ENCODE data around the gene ABCC8. TPM values are rescaled to one million over a fixed set of nuclear protein-coding genes. Genes with fewer than 3 reads are reported as not detected.

The ABCC8 gene
- total and polyA plus RNA-seq, 2 experiments from 2014 or later = not detected

DNA sequence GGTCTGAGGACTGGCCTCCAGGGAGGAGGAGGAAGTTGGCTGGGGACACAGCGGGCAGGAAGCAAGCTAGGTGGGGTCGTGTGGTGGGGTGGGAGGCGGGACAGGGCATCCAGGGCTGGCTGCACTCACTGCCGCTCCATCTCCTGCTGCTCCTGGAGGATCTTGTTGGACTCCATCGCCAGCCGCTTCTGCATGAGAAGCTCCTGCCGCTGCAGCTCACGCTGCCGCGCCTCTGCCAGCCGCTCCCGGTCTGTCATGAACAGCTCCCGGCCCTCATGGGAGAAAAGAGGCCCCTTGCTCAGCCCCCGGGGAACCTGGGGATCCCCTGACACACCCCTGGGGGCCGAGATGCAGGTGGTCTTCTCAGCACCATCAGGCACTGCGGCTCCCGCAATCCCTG is 46.0 kb upstream of the ABCC8 start:
- Histone ChIP-seq H3K4me1 (ENCODE audit: insufficient read depth) (no peaks in the 10 kb centered on the region), H3K9me3 (ENCODE audit: low read depth) (no peaks in the 10 kb centered on the region), H3K27me3 (replicated peaks; ENCODE audit: insufficient read depth) (peaks cover 6% of the 10 kb centered on the region), H3K4me3 (no peak overlapping the region), H3F3A (ENCODE audit: insufficient read depth) (no peaks in the 10 kb centered on the region), H3K36me3 (ENCODE audit: low read depth) (no peaks in the 10 kb centered on the region), H3K4me2 (ENCODE audit: unreplicated experiment) (no peak overlapping the region), H3K9me2 (ENCODE audit: insufficient read depth) (no peaks in the 10 kb centered on the region), H3K9ac (no peak overlapping the region), H3K79me2 (ENCODE audit: insufficient read depth) (no peaks in the 10 kb centered on the region), H2AFZ (no peak overlapping the region), H3K27ac (no peak overlapping the region), H4K20me1 (ENCODE audit: insufficient read depth) (no peaks in the 10 kb centered on the region)
- WGBS, 2 experiments (ENCODE audit: low coverage in 1 of 2, low lambda C conversion rate in 2 of 2, missing lambda C conversion rate in 2 of 2) = 69 to 75% methylated on average over 11 to 17 of the region's 17 CpGs
- DNase-seq = no peak
- in situ Hi-C loops (cut with MboI) = loop anchor here (10.0 kb wide), 1 partner anchor 288 kb away; no protein-coding TSS in a partner anchor
- TF ChIP-seq EZH2 (IDR thresholded peaks at IDR 0.05; ENCODE audit: insufficient read depth, poor library complexity, severe bottlenecking) (no peak), EZH2phosphoT487 (IDR thresholded peaks at IDR 0.05; ENCODE audit: insufficient read depth, low read depth) (no peak)

DNA sequence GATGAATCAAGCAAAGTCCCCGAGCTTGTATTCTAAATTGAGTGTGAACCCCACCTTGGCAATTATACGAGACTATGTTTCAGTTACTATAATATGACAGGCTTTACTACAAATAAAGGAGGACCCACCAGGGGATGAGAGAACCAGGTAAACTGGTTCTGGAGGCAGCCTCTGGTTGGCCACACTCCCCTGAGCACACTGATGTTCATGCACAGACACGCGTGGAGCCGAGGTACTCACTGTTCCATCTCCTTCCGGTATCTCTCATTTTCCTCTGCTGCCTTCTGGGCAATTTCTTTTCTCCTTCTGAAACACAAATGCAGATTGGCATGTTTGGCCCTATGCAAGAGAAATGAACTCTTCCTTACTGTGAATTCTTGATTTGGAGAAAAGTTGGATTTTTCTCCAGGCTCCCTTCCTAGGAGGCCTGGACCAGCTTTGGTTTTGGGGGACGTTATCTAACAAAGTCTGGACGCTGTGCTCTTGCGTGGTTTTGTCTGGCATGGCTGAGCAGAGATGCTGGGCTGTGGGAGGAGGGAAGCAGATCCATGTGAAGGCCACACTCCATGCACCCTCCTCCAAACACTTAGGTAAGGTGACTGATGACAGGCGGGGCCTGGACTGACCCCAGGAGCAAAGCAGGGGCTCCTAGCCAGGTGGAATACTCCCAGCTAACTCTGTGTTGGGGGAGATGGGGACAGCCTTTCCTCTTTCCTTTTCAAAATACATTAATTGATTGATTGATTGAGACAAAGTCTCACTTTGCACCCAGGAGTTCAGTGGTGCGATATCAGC is 44.7 kb upstream of the ABCC8 start:
- WGBS, 2 experiments (ENCODE audit: low coverage in 1 of 2, low lambda C conversion rate in 2 of 2, missing lambda C conversion rate in 2 of 2) = 54 to 62% methylated on average over 10 to 11 of the region's 11 CpGs
- H3K36me3 ChIP-seq (ENCODE audit: low read depth) = no peaks in the 10 kb centered on the region
- H3K4me1 ChIP-seq (ENCODE audit: insufficient read depth) = no peaks in the 10 kb centered on the region
- H3K4me2 ChIP-seq (ENCODE audit: unreplicated experiment) = no peak overlapping the region
- no peak overlapping the region for H3K4me3 ChIP-seq
- H3F3A ChIP-seq (ENCODE audit: insufficient read depth) = no peaks in the 10 kb centered on the region
- no peaks in the 10 kb centered on the region for H3K9me2 ChIP-seq (ENCODE audit: insufficient read depth)
- DNase-seq = no peak
- no peak overlapping the region for H2AFZ ChIP-seq
- no peaks in the 10 kb centered on the region for H3K9me3 ChIP-seq (ENCODE audit: low read depth)
- no peaks in the 10 kb centered on the region for H3K79me2 ChIP-seq (ENCODE audit: insufficient read depth)
- no peaks in the 10 kb centered on the region for H4K20me1 ChIP-seq (ENCODE audit: insufficient read depth)
- no peak overlapping the region for H3K9ac ChIP-seq
- H3K27me3 ChIP-seq (replicated peaks; ENCODE audit: insufficient read depth) = peaks cover 6% of the 10 kb centered on the region
- no peak for TF ChIP-seq EZH2 (IDR thresholded peaks at IDR 0.05; ENCODE audit: insufficient read depth, poor library complexity, severe bottlenecking)
- TF ChIP-seq EZH2phosphoT487 (IDR thresholded peaks at IDR 0.05; ENCODE audit: insufficient read depth, low read depth) = no peak
- in situ Hi-C loops (cut with MboI) = loop anchor here (10.0 kb wide), 1 partner anchor 287 kb away; no protein-coding TSS in a partner anchor
- no peak overlapping the region for H3K27ac ChIP-seq

DNA sequence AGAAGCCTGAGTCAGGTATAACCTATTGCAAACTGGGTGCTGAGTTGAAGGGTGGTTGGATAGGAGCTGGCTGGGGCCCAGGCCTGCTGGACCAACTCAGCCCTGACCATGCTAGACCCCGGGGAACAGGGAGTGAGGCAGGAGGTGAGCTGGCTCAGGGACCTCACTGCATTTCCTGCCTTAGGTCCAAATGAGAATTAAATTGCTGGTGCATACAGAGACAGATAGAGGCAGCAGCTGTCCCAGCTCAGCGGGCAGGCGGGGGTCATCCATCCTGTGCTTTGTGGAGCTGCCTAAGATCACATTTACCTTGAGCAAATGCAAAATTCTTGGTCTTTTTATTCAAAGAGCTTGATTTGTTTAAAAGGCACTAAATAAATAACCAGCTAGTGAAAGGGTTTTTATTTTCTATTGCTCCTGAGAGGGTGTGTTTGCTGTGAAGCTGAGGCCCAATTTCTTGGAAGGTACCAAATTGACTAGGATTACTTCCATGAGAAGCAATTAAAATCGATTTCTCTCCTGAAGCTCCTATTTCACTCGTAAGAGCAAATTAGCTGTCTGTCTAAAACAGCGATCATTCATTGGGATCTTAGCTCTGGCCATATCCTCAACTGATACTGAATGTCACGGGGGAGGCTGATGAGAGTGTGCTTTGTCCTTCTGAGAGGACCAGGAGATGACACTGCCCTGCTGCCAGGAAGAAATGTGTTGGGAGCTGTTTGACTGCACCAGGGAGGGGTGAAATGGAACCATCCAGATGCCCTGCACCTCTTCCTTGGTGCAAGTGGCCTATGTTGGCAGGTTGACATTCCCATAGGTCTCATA is 42.6 kb upstream of the ABCC8 start:
- no peaks in the 10 kb centered on the region for H3K4me1 ChIP-seq (ENCODE audit: insufficient read depth)
- 68 to 74% methylated on average over 7 of the region's 7 CpGs for whole genome bisulfite sequencing, 2 experiments (ENCODE audit: low coverage in 1 of 2, low lambda C conversion rate in 2 of 2, missing lambda C conversion rate in 2 of 2)
- no peak overlapping the region for H3K9ac ChIP-seq
- H3K27me3 ChIP-seq (replicated peaks; ENCODE audit: insufficient read depth) = peaks cover 5% of the 10 kb centered on the region; the same call in 1 of the 2 replicates
- no peak overlapping the region for H2AFZ ChIP-seq
- in situ Hi-C loops (cut with MboI) = no loop called here
- no peaks in the 10 kb centered on the region for H3K36me3 ChIP-seq (ENCODE audit: low read depth)
- H4K20me1 ChIP-seq (ENCODE audit: insufficient read depth) = no peaks in the 10 kb centered on the region
- no peak overlapping the region for H3K4me2 ChIP-seq (ENCODE audit: unreplicated experiment)
- no peaks in the 10 kb centered on the region for H3K9me2 ChIP-seq (ENCODE audit: insufficient read depth)
- no peaks in the 10 kb centered on the region for H3K79me2 ChIP-seq (ENCODE audit: insufficient read depth)
- no peak for DNase-seq
- no peaks in the 10 kb centered on the region for H3K9me3 ChIP-seq (ENCODE audit: low read depth)
- H3K27ac ChIP-seq = no peak overlapping the region
- H3F3A ChIP-seq (ENCODE audit: insufficient read depth) = no peaks in the 10 kb centered on the region
- TF ChIP-seq EZH2 (IDR thresholded peaks at IDR 0.05; ENCODE audit: insufficient read depth, poor library complexity, severe bottlenecking) = no peak
- TF ChIP-seq EZH2phosphoT487 (IDR thresholded peaks at IDR 0.05; ENCODE audit: insufficient read depth, low read depth) = no peak
- no peak overlapping the region for H3K4me3 ChIP-seq

DNA sequence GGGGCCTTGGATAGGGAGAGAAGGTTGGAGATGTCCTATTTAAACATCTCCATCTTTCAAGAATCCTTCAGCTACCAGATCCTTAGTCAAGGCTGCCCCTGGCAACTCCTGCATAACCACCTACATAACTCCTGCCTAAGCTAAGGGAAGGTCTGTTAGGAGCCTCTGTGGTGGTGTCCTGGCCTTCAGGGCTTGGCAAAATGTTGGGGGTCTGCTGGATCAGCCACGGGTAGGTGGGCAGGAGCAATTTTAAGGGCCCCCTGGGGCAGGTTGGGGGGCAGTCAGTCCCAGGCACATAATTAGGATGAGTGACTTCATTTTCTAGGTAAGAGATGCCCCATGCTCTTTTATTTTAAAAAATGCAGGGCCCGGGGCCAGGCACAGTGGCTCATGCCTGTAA is 41.7 kb upstream of the ABCC8 start:
- H3K9me2 ChIP-seq (ENCODE audit: insufficient read depth) = no peaks in the 10 kb centered on the region
- TF ChIP-seq EZH2 (IDR thresholded peaks at IDR 0.05; ENCODE audit: insufficient read depth, poor library complexity, severe bottlenecking) (no peak), EZH2phosphoT487 (IDR thresholded peaks at IDR 0.05; ENCODE audit: insufficient read depth, low read depth) (no peak)
- WGBS, 2 experiments (ENCODE audit: low coverage in 1 of 2, low lambda C conversion rate in 2 of 2, missing lambda C conversion rate in 2 of 2) = 15 to 23% methylated on average over 2 of the region's 2 CpGs
- no peaks in the 10 kb centered on the region; the same call in 1 of the 2 replicates for H3K27me3 ChIP-seq (replicated peaks; ENCODE audit: insufficient read depth)
- no peaks in the 10 kb centered on the region for H3K36me3 ChIP-seq (ENCODE audit: low read depth)
- H3F3A ChIP-seq (ENCODE audit: insufficient read depth) = no peaks in the 10 kb centered on the region
- no peaks in the 10 kb centered on the region for H3K9me3 ChIP-seq (ENCODE audit: low read depth)
- no peak for DNase-seq
- H3K27ac ChIP-seq = no peak overlapping the region
- no peak overlapping the region for H2AFZ ChIP-seq
- no peak overlapping the region for H3K4me2 ChIP-seq (ENCODE audit: unreplicated experiment)
- no peaks in the 10 kb centered on the region for H3K79me2 ChIP-seq (ENCODE audit: insufficient read depth)
- in situ Hi-C loops (cut with MboI) = no loop called here
- no peaks in the 10 kb centered on the region for H3K4me1 ChIP-seq (ENCODE audit: insufficient read depth)
- no peaks in the 10 kb centered on the region for H4K20me1 ChIP-seq (ENCODE audit: insufficient read depth)
- no peak overlapping the region for H3K9ac ChIP-seq
- no peak overlapping the region for H3K4me3 ChIP-seq

All from GM23248 (cell line).